GDM1 (cell line): ENCODE data around the gene CDHR3.
"Not testable (repeated sequence)": the region's sequence is repeated elsewhere in the genome, so short reads cannot be mapped to it uniquely, and the experiment has no call there.

Source experiments
- DNase-seq: peaks from one replicate; lab custom pipeline; 2025; lab: John Stamatoyannopoulos, UW

Gene CDHR3

GRCh38 chr7:105963038-105963667, at the start of gene CDHR3:
CDHR3 (plus strand) TSS chr7:105963264; CDS start chr7:105963319, 55 bp downstream.
- DNase-seq = no peak

- no peak for DNase-seq
These were observed 49.1 kb upstream of the CDHR3 start for GRCh38 chr7:105913947-105914346.

- no peak for DNase-seq
These were observed 46.5 kb upstream of the CDHR3 start for GRCh38 chr7:105916603-105917002.

GRCh38 chr7:105917659-105918058, 45.4 kb upstream of the CDHR3 start:
- no peak for DNase-seq

- no peak for DNase-seq
These were observed 42.3 kb upstream of the CDHR3 start for GRCh38 chr7:105920766-105921165.

- DNase-seq = no peak
These were observed 38.1 kb upstream of the CDHR3 start for GRCh38 chr7:105924945-105925344.

- no peak for DNase-seq
These were observed 36.9 kb upstream of the CDHR3 start for GRCh38 chr7:105926131-105926530.

GRCh38 chr7:105931179-105931578, 31.9 kb upstream of the CDHR3 start:
- DNase-seq = no peak

- no peak for DNase-seq
These were observed 30.1 kb upstream of the CDHR3 start for GRCh38 chr7:105932835-105933477.

GRCh38 chr7:105934572-105935185, 28.4 kb upstream of the CDHR3 start:
- DNase-seq = no peak

- no peak for DNase-seq
These were observed 27.8 kb upstream of the CDHR3 start for GRCh38 chr7:105935250-105935649.

- DNase-seq = no peak
These were observed 25.7 kb upstream of the CDHR3 start for GRCh38 chr7:105937411-105937810.

GRCh38 chr7:105940109-105940508, 23.0 kb upstream of the CDHR3 start:
- DNase-seq = no peak

GRCh38 chr7:105941596-105941995, 21.5 kb upstream of the CDHR3 start:
- DNase-seq = no peak

GRCh38 chr7:105943486-105943885, 19.6 kb upstream of the CDHR3 start:
- no peak for DNase-seq

GRCh38 chr7:105945848-105946247, 17.2 kb upstream of the CDHR3 start:
- no peak for DNase-seq

GRCh38 chr7:105951597-105951996, 11.5 kb upstream of the CDHR3 start:
- DNase-seq = no peak

GRCh38 chr7:105952917-105953595, 10.0 kb upstream of the CDHR3 start:
- no peak for DNase-seq

- DNase-seq = no peak
These were observed 8.4 kb upstream of the CDHR3 start for GRCh38 chr7:105954711-105955110.

GRCh38 chr7:105955651-105956466, 7.2 kb upstream of the CDHR3 start:
- not testable (repeated sequence) for DNase-seq

GRCh38 chr7:105958012-105958411, 5.1 kb upstream of the CDHR3 start:
- DNase-seq = no peak

- no peak for DNase-seq
These were observed 711 bp upstream of the CDHR3 start for GRCh38 chr7:105962353-105962752.
